HepG2 (cell line): Measurements from ENCODE around the gene SPACDR. TPM values are rescaled to one million over a fixed set of nuclear protein-coding genes. Genes with fewer than 3 reads are reported as not detected.
A peak's percentile ranks its signal among the peaks of the same experiment; 100 is the strongest.

ENCODE experiments used
- AKNA ChIP-seq: sonication (generic); formaldehyde crosslinking; IDR thresholded peaks from 2 replicates; pipeline ENCODE4 v1.4.0; 2020; ENCODE audit warnings: missing genetic modification reagents, borderline replicate concordance
- FOXA3 ChIP-seq: IDR thresholded peaks from 2 replicates; pipeline ENCODE4 v1.6.1; 2016; ENCODE audit warnings: missing genetic modification reagents, missing compliant biosample characterization
- MIXL1 ChIP-seq: IDR thresholded peaks from 2 replicates; pipeline ENCODE4 v1.6.1; 2016
- NFIB ChIP-seq: sonication (generic); formaldehyde crosslinking; IDR thresholded peaks from 2 replicates; pipeline ENCODE4 v1.9.0; 2021; ENCODE audit warnings: missing genetic modification reagents, mild to moderate bottlenecking, borderline replicate concordance
- NFKBIZ ChIP-seq: IDR thresholded peaks from 2 replicates; pipeline ENCODE4 v1.6.1; 2018; ENCODE audit warnings: missing genetic modification reagents, missing compliant biosample characterization
- POGK ChIP-seq: sonication (generic); formaldehyde crosslinking; conservative IDR thresholded peaks from 2 replicates; pipeline ENCODE4 v1.8.0; 2022; ENCODE audit warnings: mild to moderate bottlenecking, moderate library complexity, missing genetic modification reagents
- RFXAP ChIP-seq: sonication (generic); formaldehyde crosslinking; IDR thresholded peaks from 2 replicates; pipeline ENCODE4 v1.4.0; 2020; ENCODE audit warnings: missing genetic modification reagents, borderline replicate concordance
- SP1 ChIP-seq, 2 experiments: fragments of 450-650 bp in 1 of 2; sonication (generic) in 1 of 2; formaldehyde crosslinking in 1 of 2; IDR thresholded peaks; 2 replicates each; pipeline versions ENCODE4 v1.4.0 to v1.6.1; 2016 to 2020; ENCODE audit warnings: missing genetic modification reagents in 1 of 2
- SP4 ChIP-seq: sonication (generic); formaldehyde crosslinking; IDR thresholded peaks from 2 replicates; pipeline ENCODE4 v1.8.1; 2023; ENCODE audit warnings: mild to moderate bottlenecking, missing genetic modification reagents
- TBX3 ChIP-seq: fragments of 450-650 bp; IDR thresholded peaks from 2 replicates; pipeline ENCODE4 v1.6.1; 2017; ENCODE audit warnings: antibody characterized with exemption, mild to moderate bottlenecking, inconsistent platforms, borderline replicate concordance
- ZNF335 ChIP-seq: sonication (generic); formaldehyde crosslinking; IDR thresholded peaks from 2 replicates; pipeline ENCODE4 v1.4.0; 2020; ENCODE audit warnings: missing genetic modification reagents
- ZNF44 ChIP-seq: sonication (generic); formaldehyde crosslinking; IDR thresholded peaks from 2 replicates; pipeline ENCODE4 v1.5.1; 2020; ENCODE audit warnings: mild to moderate bottlenecking, missing genetic modification reagents
- ZNF501 ChIP-seq: sonication (generic); formaldehyde crosslinking; IDR thresholded peaks from 2 replicates; pipeline ENCODE4 v1.5.1; 2020; ENCODE audit warnings: mild to moderate bottlenecking, moderate library complexity, missing genetic modification reagents
- ZNF557 ChIP-seq: sonication (generic); formaldehyde crosslinking; IDR thresholded peaks from 2 replicates; pipeline ENCODE4 v1.4.0; 2020; ENCODE audit warnings: missing genetic modification reagents
- ZNF558 ChIP-seq: sonication (generic); formaldehyde crosslinking; IDR thresholded peaks from 2 replicates; pipeline ENCODE4 v1.9.0; 2022; ENCODE audit warnings: mild to moderate bottlenecking, missing genetic modification reagents, borderline replicate concordance
- ZNF574 ChIP-seq: sonication (generic); formaldehyde crosslinking; IDR thresholded peaks from 2 replicates; pipeline ENCODE4 v1.4.0; 2020; ENCODE audit warnings: missing genetic modification reagents
- ZNF740 ChIP-seq: sonication (generic); formaldehyde crosslinking; IDR thresholded peaks from 2 replicates; pipeline ENCODE4 v1.4.0; 2020; ENCODE audit warnings: missing genetic modification reagents
- ZNF800 ChIP-seq: sonication (generic); formaldehyde crosslinking; IDR thresholded peaks from 2 replicates; pipeline ENCODE4 v1.4.0; 2020; ENCODE audit warnings: missing genetic modification reagents
- polyA plus RNA-seq, 8 experiments: library from polyadenylated mRNA; depleted of rRNA in 3 of 8; stranded (reverse) in 7 of 8; unstranded in 1 of 8; fragments of >200 nt; fragmentation: Illumina TruSeq in 4 of 8; extraction: Trizol in 4 of 8; gene quantifications; 2 replicates each; pipeline versions ENCODE4 v1.2.1 to v1.2.3, GENCODE V29; 2011 to 2016; ENCODE audit warnings: low read depth in 4 of 8, missing spikeins in 1 of 8, mixed read lengths in 1 of 8; ENCODE audit not compliant: insufficient read depth in 1 of 8
- total RNA-seq, 5 experiments: library from RNA; depleted of rRNA; stranded (reverse); fragments of >200 nt; fragmentation: Illumina TruSeq; extraction: Trizol; gene quantifications; 2 replicates each; pipeline ENCODE4 v1.2.3, GENCODE V29; 2016; ENCODE audit warnings: low read depth in 1 of 5

Gene SPACDR
- total and polyA plus RNA-seq, 2 of the 13 experiments (the other 11 are each of a cell fraction or from before 2014, with no cell fraction given) = 0.41 TPM; not detected in 1

- TF ChIP-seq ZNF574 (CRISPR knock-in tag) (peak; percentile 77), SP4 (CRISPR knock-in tag) (peak; percentile 72), FOXA3 (CRISPR knock-in tag) (0 out of 2 replicates have a peak, but pooled peaks have one; percentile 20), NFKBIZ (CRISPR knock-in tag) (no peak), AKNA (CRISPR knock-in tag) (no peak), ZNF557 (CRISPR knock-in tag) (no peak), ZNF44 (no peak), ZNF740 (CRISPR knock-in tag) (no peak), ZNF558 (no peak), MIXL1 (CRISPR knock-in tag) (no peak), TBX3 (no peak), POGK (CRISPR knock-in tag) (peak; percentile 70), ZNF501 (no peak), ZNF335 (CRISPR knock-in tag) (no peak), RFXAP (no peak), ZNF800 (no peak), SP1 (IDR thresholded peaks at IDR 0.05) (no peak), SP1 (CRISPR knock-in tag; IDR thresholded peaks at IDR 0.05) (no peak; the same call in 1 of the 2 replicates), NFIB (CRISPR knock-in tag) (no peak)
These were observed 19.1 kb upstream of the SPACDR start (continued) for GRCh38 chr7:100483090-100483721.
